Sigmoid colon (tissue), 4 donors: ENCODE results near the gene ERMAP.

ENCODE experiments used
- EP300 ChIP-seq, 4 donors: sonication (generic); formaldehyde crosslinking; IDR thresholded peaks; one replicate each; pipeline ENCODE4 v1.6.1; 2017; ENCODE audit warnings: antibody characterized with exemption in 4 of 4
- POLR2AphosphoS5 ChIP-seq, 4 donors: sonication (generic); formaldehyde crosslinking; IDR thresholded peaks; one replicate each; pipeline ENCODE4 v1.6.1; 2017; ENCODE audit warnings: antibody characterized with exemption in 4 of 4
- TF ChIP-seq, protein P1 (sequence below), 4 experiments: fragments of 450-650 bp in 3 of 4; fragments of 200-600 bp in 1 of 4; IDR thresholded peaks; one replicate each; pipeline ENCODE4 v1.5.1; 2016 to 2019; ENCODE audit warnings: antibody characterized with exemption in 4 of 4, mild to moderate bottlenecking in 3 of 4, moderate library complexity in 2 of 4

DNA sequence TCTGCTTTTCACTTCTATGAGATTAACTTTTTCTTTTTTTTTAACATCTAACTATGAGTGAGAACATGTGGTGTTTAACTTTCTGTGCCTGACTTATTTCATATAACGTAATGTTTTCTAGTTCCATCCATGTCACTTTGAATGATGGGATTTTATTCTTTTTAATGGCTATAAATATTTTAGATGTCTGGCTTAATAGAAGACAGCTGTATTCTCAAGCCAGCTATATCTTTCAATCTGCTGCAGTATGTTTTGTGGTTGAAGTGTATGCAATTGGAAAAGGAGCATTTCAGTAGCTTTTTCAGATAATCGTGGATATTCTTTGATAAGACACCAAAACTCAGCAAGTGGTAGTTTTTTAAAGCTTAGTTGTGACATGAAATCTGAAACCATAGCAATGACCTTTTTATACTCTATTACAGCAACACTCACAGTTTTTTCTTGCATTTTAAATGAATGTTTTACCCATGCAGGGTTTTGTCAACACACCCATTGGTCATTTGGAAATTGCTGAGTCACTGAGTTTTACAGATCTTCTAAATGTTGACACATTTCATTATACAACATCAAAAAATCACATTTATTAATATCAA is 6.0 kb downstream of the ERMAP start:
- TF ChIP-seq EP300 (IDR thresholded peaks at IDR 0.05) (no peak), POLR2AphosphoS5 (IDR thresholded peaks at IDR 0.05) (no peak)
- TF ChIP-seq, protein P1, sequence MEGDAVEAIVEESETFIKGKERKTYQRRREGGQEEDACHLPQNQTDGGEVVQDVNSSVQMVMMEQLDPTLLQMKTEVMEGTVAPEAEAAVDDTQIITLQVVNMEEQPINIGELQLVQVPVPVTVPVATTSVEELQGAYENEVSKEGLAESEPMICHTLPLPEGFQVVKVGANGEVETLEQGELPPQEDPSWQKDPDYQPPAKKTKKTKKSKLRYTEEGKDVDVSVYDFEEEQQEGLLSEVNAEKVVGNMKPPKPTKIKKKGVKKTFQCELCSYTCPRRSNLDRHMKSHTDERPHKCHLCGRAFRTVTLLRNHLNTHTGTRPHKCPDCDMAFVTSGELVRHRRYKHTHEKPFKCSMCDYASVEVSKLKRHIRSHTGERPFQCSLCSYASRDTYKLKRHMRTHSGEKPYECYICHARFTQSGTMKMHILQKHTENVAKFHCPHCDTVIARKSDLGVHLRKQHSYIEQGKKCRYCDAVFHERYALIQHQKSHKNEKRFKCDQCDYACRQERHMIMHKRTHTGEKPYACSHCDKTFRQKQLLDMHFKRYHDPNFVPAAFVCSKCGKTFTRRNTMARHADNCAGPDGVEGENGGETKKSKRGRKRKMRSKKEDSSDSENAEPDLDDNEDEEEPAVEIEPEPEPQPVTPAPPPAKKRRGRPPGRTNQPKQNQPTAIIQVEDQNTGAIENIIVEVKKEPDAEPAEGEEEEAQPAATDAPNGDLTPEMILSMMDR (IDR thresholded peaks at IDR 0.05) = no peak
